GM12801 (cell line): ENCODE measurements around the gene SCMH1.

Experiments
- CTCF ChIP-seq: IDR thresholded peaks from one replicate; pipeline ENCODE4 v1.5.1; 2011; ENCODE audit warnings: control low read depth; ENCODE audit not compliant: insufficient read length; ENCODE audit errors: extremely low read depth

Gene SCMH1

GRCh38 chr1:41098730-41099460, 143.2 kb downstream of the SCMH1 start:
- no peak for TF ChIP-seq CTCF

GRCh38 chr1:41097105-41097504, 145.0 kb downstream of the SCMH1 start:
- TF ChIP-seq CTCF = no peak

- TF ChIP-seq CTCF = no peak
Observed at GRCh38 chr1:41093826-41094225, 148.3 kb downstream of the SCMH1 start.

GRCh38 chr1:41086921-41087320, 155.2 kb downstream of the SCMH1 start:
- no peak for TF ChIP-seq CTCF

GRCh38 chr1:41078616-41079015, 163.5 kb downstream of the SCMH1 start:
- no peak for TF ChIP-seq CTCF

GRCh38 chr1:41078193-41078592, 163.9 kb downstream of the SCMH1 start:
- no peak for TF ChIP-seq CTCF

- TF ChIP-seq CTCF = no peak
Observed at GRCh38 chr1:41073971-41074370, 168.1 kb downstream of the SCMH1 start.
